Measurements from ENCODE around the gene SLC24A3. TPM values are rescaled to one million over a fixed set of nuclear protein-coding genes. Genes with fewer than 3 reads are reported as not detected.

The SLC24A3 gene
- total RNA-seq, 1 experiment from 2014 or later: 0.14 TPM

GRCh38 chr20:19314621-19315020, 102.2 kb downstream of the SLC24A3 start:
- no peak for DNase-seq
- Histone ChIP-seq H3K9me3 (no peaks in the 10 kb centered on the region), H3K4me1 (0 out of 2 replicates have a peak, but pooled peaks cover 6% of the 10 kb centered on the region), H3K36me3 (ENCODE audit: control insufficient read depth, insufficient read depth, low read length) (no peaks in the 10 kb centered on the region), H3K27me3 (replicated peaks; ENCODE audit: control insufficient read depth, insufficient read depth, low read length) (no peaks in the 10 kb centered on the region), H3K4me3 (ENCODE audit: low read depth, low read length) (no peak overlapping the region)
- H3K4me3 Mint-ChIP-seq (ENCODE audit: unreplicated experiment): no peak overlapping the region
- no peaks in the 10 kb centered on the region for H3K9me3 Mint-ChIP-seq (ENCODE audit: unreplicated experiment)
- CTCF ChIA-PET: no interaction called here
- TF ChIP-seq CTCF (IDR thresholded peaks at IDR 0.05; ENCODE audit: insufficient read depth in 1 of 2, low read depth in 1 of 2, low read length in 1 of 2, severe bottlenecking in 1 of 2, unreplicated experiment in 1 of 2): no peak
- no peak overlapping the region for H3K27ac Mint-ChIP-seq (ENCODE audit: unreplicated experiment)
- no peaks in the 10 kb centered on the region for H3K36me3 Mint-ChIP-seq (ENCODE audit: insufficient read depth, unreplicated experiment)
- BruUV-seq (replicated peaks): no TSS peak
- POLR2A ChIA-PET: no interaction called here
- intact Hi-C loops (cut with micrococcal nuclease; ENCODE audit: unreplicated experiment): no loop called here
- H3K4me1 Mint-ChIP-seq (ENCODE audit: low read depth, unreplicated experiment): no peaks in the 10 kb centered on the region
- H3K27me3 Mint-ChIP-seq (ENCODE audit: insufficient read depth, unreplicated experiment): no peaks in the 10 kb centered on the region

GRCh38 chr20:19317237-19318069, 105.0 kb downstream of the SLC24A3 start:
- H3K27me3 ChIP-seq (replicated peaks; ENCODE audit: control insufficient read depth, insufficient read depth, low read length): no peaks in the 10 kb centered on the region
- TF ChIP-seq CTCF (IDR thresholded peaks at IDR 0.05; ENCODE audit: insufficient read depth in 1 of 2, low read depth in 1 of 2, low read length in 1 of 2, severe bottlenecking in 1 of 2, unreplicated experiment in 1 of 2): no peak
- no peak overlapping the region for H3K4me3 ChIP-seq (ENCODE audit: low read depth, low read length)
- CTCF ChIA-PET: interaction anchor here (0.5 to 1.3 kb wide), 2 partner anchors 79 to 105 kb away, joined by 4 to 5 read pairs; partner anchors contain the start of gene SLC24A3
- no peaks in the 10 kb centered on the region for H3K9me3 ChIP-seq
- POLR2A ChIA-PET: no interaction called here
- H3K36me3 Mint-ChIP-seq (ENCODE audit: insufficient read depth, unreplicated experiment): no peaks in the 10 kb centered on the region
- no TSS peak for BruUV-seq (replicated peaks)
- no peaks in the 10 kb centered on the region for H3K36me3 ChIP-seq (ENCODE audit: control insufficient read depth, insufficient read depth, low read length)
- DNase-seq: peak in 1 of 2 experiments; percentile 6
- no peaks in the 10 kb centered on the region for H3K4me1 Mint-ChIP-seq (ENCODE audit: low read depth, unreplicated experiment)
- no peaks in the 10 kb centered on the region for H3K27me3 Mint-ChIP-seq (ENCODE audit: insufficient read depth, unreplicated experiment)
- H3K9me3 Mint-ChIP-seq (ENCODE audit: unreplicated experiment): no peaks in the 10 kb centered on the region
- 0 out of 2 replicates have a peak, but pooled peaks cover 6% of the 10 kb centered on the region for H3K4me1 ChIP-seq
- intact Hi-C loops (cut with micrococcal nuclease; ENCODE audit: unreplicated experiment): no loop called here
- H3K27ac Mint-ChIP-seq (ENCODE audit: unreplicated experiment): no peak overlapping the region
- H3K4me3 Mint-ChIP-seq (ENCODE audit: unreplicated experiment): no peak overlapping the region

GRCh38 chr20:19318610-19319009, 106.2 kb downstream of the SLC24A3 start:
- H3K4me3 ChIP-seq (ENCODE audit: low read depth, low read length): no peak overlapping the region
- Mint-ChIP-seq H3K4me1 (ENCODE audit: low read depth, unreplicated experiment) (no peaks in the 10 kb centered on the region), H3K4me3 (ENCODE audit: unreplicated experiment) (no peak overlapping the region), H3K9me3 (ENCODE audit: unreplicated experiment) (no peaks in the 10 kb centered on the region), H3K27me3 (ENCODE audit: insufficient read depth, unreplicated experiment) (no peaks in the 10 kb centered on the region), H3K27ac (ENCODE audit: unreplicated experiment) (no peak overlapping the region), H3K36me3 (ENCODE audit: insufficient read depth, unreplicated experiment) (no peaks in the 10 kb centered on the region)
- ChIA-PET POLR2A (no interaction called here), CTCF (no interaction called here)
- no TSS peak for BruUV-seq (replicated peaks)
- no peaks in the 10 kb centered on the region for H3K36me3 ChIP-seq (ENCODE audit: control insufficient read depth, insufficient read depth, low read length)
- no peaks in the 10 kb centered on the region for H3K27me3 ChIP-seq (replicated peaks; ENCODE audit: control insufficient read depth, insufficient read depth, low read length)
- 0 out of 2 replicates have a peak, but pooled peaks cover 6% of the 10 kb centered on the region for H3K4me1 ChIP-seq
- DNase-seq: no peak
- H3K9me3 ChIP-seq: no peaks in the 10 kb centered on the region
- intact Hi-C loops (cut with micrococcal nuclease; ENCODE audit: unreplicated experiment): no loop called here
- TF ChIP-seq CTCF (IDR thresholded peaks at IDR 0.05; ENCODE audit: insufficient read depth in 1 of 2, low read depth in 1 of 2, low read length in 1 of 2, severe bottlenecking in 1 of 2, unreplicated experiment in 1 of 2): no peak
